Sigmoid colon (tissue), 7 donors: Measurements from ENCODE around the gene AKAP8. TPM values are rescaled to one million over a fixed set of nuclear protein-coding genes. Genes with fewer than 3 reads are reported as not detected.

ENCODE experiments used
- DNase-seq: peaks from one replicate; pipeline ENCODE4 v3.0.0-alpha.2; 2019
- H3K27ac ChIP-seq, 4 donors: fragments of 200-600 bp; sonication (generic); one replicate each; pipeline ENCODE4 v1.5.1; 2016 to 2019; ENCODE audit warnings: mild to moderate bottlenecking in 1 of 4
- H3K27me3 ChIP-seq, 3 donors: fragments of 200-600 bp; sonication (generic); one replicate each; pipeline ENCODE4 v1.5.1; 2019; ENCODE audit warnings: mild to moderate bottlenecking in 1 of 3
- H3K36me3 ChIP-seq, 4 donors: fragments of 200-600 bp; sonication (generic); one replicate each; pipeline ENCODE4 v1.5.1; 2016 to 2019
- H3K4me1 ChIP-seq, 4 donors: fragments of 200-600 bp; sonication (generic); one replicate each; pipeline ENCODE4 v1.5.1; 2017 to 2019
- H3K4me3 ChIP-seq, 4 donors: fragments of 200-600 bp; sonication (generic); one replicate each; pipeline ENCODE4 v1.5.1; 2017 to 2019; ENCODE audit warnings: mild to moderate bottlenecking in 2 of 4, moderate library complexity in 1 of 4
- H3K9me3 ChIP-seq, 4 donors: fragments of 200-600 bp in 3 of 4; sonication (generic) in 3 of 4; one replicate each; pipeline versions ENCODE4 v1.5.1 to v1.6.1; 2013 to 2019
- CTCF ChIP-seq, 4 experiments: fragments of 450-650 bp in 3 of 4; fragments of 200-600 bp in 1 of 4; IDR thresholded peaks; one replicate each; pipeline ENCODE4 v1.5.1; 2016 to 2019; ENCODE audit warnings: antibody characterized with exemption in 4 of 4, mild to moderate bottlenecking in 3 of 4, moderate library complexity in 2 of 4
- EP300 ChIP-seq, 4 donors: sonication (generic); formaldehyde crosslinking; IDR thresholded peaks; one replicate each; pipeline ENCODE4 v1.6.1; 2017; ENCODE audit warnings: antibody characterized with exemption in 4 of 4
- POLR2A ChIP-seq, 2 donors: fragments of 450-650 bp; IDR thresholded peaks; one replicate each; pipeline ENCODE4 v1.6.1; 2016; ENCODE audit warnings: antibody characterized with exemption in 2 of 2, mild to moderate bottlenecking in 2 of 2, moderate library complexity in 2 of 2
- POLR2AphosphoS5 ChIP-seq, 4 donors: sonication (generic); formaldehyde crosslinking; IDR thresholded peaks; one replicate each; pipeline ENCODE4 v1.6.1; 2017; ENCODE audit warnings: antibody characterized with exemption in 4 of 4
- WGBS, 2 donors: extraction: QIAGEN DNeasy Blood & Tissue Kit; methylation state at CpG; one replicate each; pipeline ENCODE4 v1.1.7; 2013; 5-methylcytosine and 5-hydroxymethylcytosine counted together
- intact Hi-C: fragments of 100-400 bp; cut with DNase I; formaldehyde crosslinking; loops from one replicate; pipeline ENCODE4 v1.15.1; 2023
- polyA plus RNA-seq, 3 donors: library from polyadenylated mRNA; stranded (reverse); fragments of 200-250 nt; gene quantifications; one replicate each; pipeline ENCODE4 v1.2.3, GENCODE V29; 2013
- total RNA-seq, 4 donors: library from RNA; depleted of rRNA; stranded (reverse); fragments of >200 nt; gene quantifications; one replicate each; pipeline ENCODE4 v1.1.0, GENCODE V29; 2016
- donor health status: healthy with polysubstance abuse.
- donor health status: Bipolar disorder and iron deficiency.
- donor health status: healthy.

AKAP8 gene
- total RNA-seq = 10 to 100 TPM; 15.0 to 43.8 (median 21.4) TPM
- 10 to 100 TPM; 11.4 to 19.8 (median 11.6) TPM for polyA plus RNA-seq

- DNase-seq = peak; percentile 99
- intact Hi-C loops = loop anchor here (1.0 to 5.0 kb wide), 5 partner anchors 39 to 203 kb away; partner anchors contain the start of gene AKAP8L
- H3K4me1 ChIP-seq = peaks cover 0 to 47% (median 45%) of the 10 kb centered on the region in 4 donors
- H3K27me3 ChIP-seq = no peaks in the 10 kb centered on the region
- H3K4me3 ChIP-seq = peak within 1 kb of the TSS; percentile 84 to 99 (median 87)
- WGBS, 2 donors = 0 to 1% methylated on average over 111 of the region's 111 CpGs
- peak; percentile 84 to 97 (median 92) for TF ChIP-seq POLR2AphosphoS5 (IDR thresholded peaks at IDR 0.05)
- peak; percentile 27 to 42 for TF ChIP-seq POLR2A (IDR thresholded peaks at IDR 0.05)
- no peak for TF ChIP-seq EP300 (IDR thresholded peaks at IDR 0.05)
- H3K9me3 ChIP-seq = no peaks in the 10 kb centered on the region
- H3K36me3 ChIP-seq = peaks cover 0 to 10% (median 0%) of the 10 kb centered on the region in 4 donors
- peak within 1 kb of the TSS; percentile 89 to 99 (median 95) for H3K27ac ChIP-seq
Observed at GRCh38 chr19:15379083-15379998, at the start of gene AKAP8. Gene AKAP8 (minus strand): TSS chr19:15379787. CDS start chr19:15379731, 56 bp downstream.

- H3K27ac ChIP-seq = no peak overlapping the region
- no peak overlapping the region for H3K4me3 ChIP-seq
- peaks cover 0 to 37% (median 27%) of the 10 kb centered on the region in 4 donors for H3K4me1 ChIP-seq
- peaks cover 0 to 1% (median 0%) of the 10 kb centered on the region in 4 donors for H3K9me3 ChIP-seq
- DNase-seq = no peak
- no peak for TF ChIP-seq CTCF (IDR thresholded peaks at IDR 0.05)
- TF ChIP-seq POLR2A (IDR thresholded peaks at IDR 0.05) = no peak
- TF ChIP-seq POLR2AphosphoS5 (IDR thresholded peaks at IDR 0.05) = no peak
- TF ChIP-seq EP300 (IDR thresholded peaks at IDR 0.05) = no peak
- peaks cover 35 to 71% (median 44%) of the 10 kb centered on the region in 4 donors for H3K36me3 ChIP-seq
- 96% methylated on average over 35 of the region's 35 CpGs for WGBS, 2 donors
- intact Hi-C loops = no loop called here
- H3K27me3 ChIP-seq = no peaks in the 10 kb centered on the region
Observed at GRCh38 chr19:15427991-15428471, 48.4 kb upstream of the AKAP8 start.

GRCh38 chr19:15427350-15427700 lies 47.7 kb upstream of the AKAP8 start:
- H3K27ac ChIP-seq = no peak overlapping the region
- 97 to 98% methylated on average over 25 of the region's 25 CpGs for WGBS, 2 donors
- H3K4me3 ChIP-seq = no peak overlapping the region
- peaks cover 0 to 2% (median 0%) of the 10 kb centered on the region in 4 donors for H3K9me3 ChIP-seq
- peaks cover 0 to 36% (median 27%) of the 10 kb centered on the region in 4 donors for H3K4me1 ChIP-seq
- intact Hi-C loops = no loop called here
- no peak for DNase-seq
- TF ChIP-seq POLR2A (IDR thresholded peaks at IDR 0.05) (no peak), EP300 (IDR thresholded peaks at IDR 0.05) (no peak), POLR2AphosphoS5 (IDR thresholded peaks at IDR 0.05) (no peak), CTCF (IDR thresholded peaks at IDR 0.05) (no peak)
- no peaks in the 10 kb centered on the region for H3K27me3 ChIP-seq
- H3K36me3 ChIP-seq = peaks cover 42 to 78% (median 50%) of the 10 kb centered on the region in 4 donors

- no peaks in the 10 kb centered on the region for H3K27me3 ChIP-seq
- no peak overlapping the region for H3K27ac ChIP-seq
- no peak for DNase-seq
- intact Hi-C loops = no loop called here
- TF ChIP-seq POLR2A (IDR thresholded peaks at IDR 0.05) = no peak
- TF ChIP-seq CTCF (IDR thresholded peaks at IDR 0.05) = no peak
- no peak for TF ChIP-seq EP300 (IDR thresholded peaks at IDR 0.05)
- TF ChIP-seq POLR2AphosphoS5 (IDR thresholded peaks at IDR 0.05) = no peak
- H3K4me3 ChIP-seq = no peak overlapping the region
- peaks cover 0 to 31% (median 28%) of the 10 kb centered on the region in 4 donors for H3K4me1 ChIP-seq
- 89 to 90% methylated on average over 16 of the region's 16 CpGs for WGBS, 2 donors
- H3K36me3 ChIP-seq = peaks cover 44 to 82% (median 51%) of the 10 kb centered on the region in 4 donors
- peaks cover 0 to 2% (median 0%) of the 10 kb centered on the region in 4 donors for H3K9me3 ChIP-seq
Observed at GRCh38 chr19:15426485-15427349, 47.1 kb upstream of the AKAP8 start.
